A673 (cell line): ENCODE measurements around the gene PIGA. TPM values are rescaled to one million over a fixed set of nuclear protein-coding genes. Genes with fewer than 3 reads are reported as not detected.

Experiments
- BruUV-seq: library from RNA; stranded (reverse); fragments of 400-500 nt; replicated peaks from 2 replicates; lab custom pipeline; 2021; lab: Mats Ljungman, UMichigan
- CTCF ChIA-PET: fragments of 300-600 bp; sonication (Branson Sonifier 250); formaldehyde crosslinking; loops from one replicate; lab custom pipeline; 2022; ENCODE audit warnings: antibody characterized with exemption; lab: Charles Lee
- POLR2A ChIA-PET: fragments of 300-600 bp; sonication (Branson Sonifier 250); formaldehyde crosslinking; loops from one replicate; lab custom pipeline; 2022; ENCODE audit warnings: antibody characterized with exemption; ENCODE audit not compliant: low non-redundant PET; lab: Charles Lee
- DNase-seq: peaks from one replicate; pipeline ENCODE4 v3.0.0-alpha.2; 2015; ENCODE audit warnings: low spot score
- H3K27ac ChIP-seq: fragments of 200-600 bp; sonication (generic); 2 replicates; pipeline ENCODE4 v1.5.1; 2016; ENCODE audit warnings: mixed run types, low read depth, mild to moderate bottlenecking, mixed read lengths, antibody characterized with exemption, low read length; ENCODE audit not compliant: poor library complexity, severe bottlenecking
- H3K27me3 ChIP-seq: fragments of 200-600 bp; sonication (generic); replicated peaks from 2 replicates; pipeline ENCODE4 v1.6.1; 2017; ENCODE audit warnings: mixed run types, low read depth, mild to moderate bottlenecking, mixed read lengths, antibody characterized with exemption, low read length; ENCODE audit not compliant: insufficient read depth, poor library complexity
- H3K36me3 ChIP-seq: fragments of 200-600 bp; sonication (generic); 2 replicates; pipeline ENCODE4 v1.6.1; 2016; ENCODE audit warnings: mixed run types, mild to moderate bottlenecking, mixed read lengths, antibody characterized with exemption, low read length; ENCODE audit not compliant: insufficient read depth, poor library complexity, severe bottlenecking
- H3K4me1 ChIP-seq: fragments of 200-600 bp; sonication (generic); 2 replicates; pipeline ENCODE4 v1.6.1; 2017; ENCODE audit warnings: mixed run types, mild to moderate bottlenecking, mixed read lengths, antibody characterized with exemption, low read length; ENCODE audit not compliant: insufficient read depth, poor library complexity, severe bottlenecking
- H3K4me3 ChIP-seq: fragments of 200-600 bp; sonication (generic); 2 replicates; pipeline ENCODE4 v1.5.1; 2016; ENCODE audit warnings: low read depth, mixed run types, mild to moderate bottlenecking, mixed read lengths, low read length; ENCODE audit not compliant: poor library complexity, severe bottlenecking
- H3K9me3 ChIP-seq: fragments of 200-600 bp; sonication (generic); 2 replicates; pipeline ENCODE4 v1.6.1; 2016; ENCODE audit warnings: mixed run types, low read depth, mild to moderate bottlenecking, mixed read lengths, antibody characterized with exemption, low read length; ENCODE audit not compliant: poor library complexity, severe bottlenecking
- EZH2 ChIP-seq: fragments of 200-600 bp; sonication (generic); IDR thresholded peaks from 2 replicates; pipeline ENCODE4 v1.6.1; 2017; ENCODE audit warnings: borderline replicate concordance, low read depth, mild to moderate bottlenecking, mixed read lengths, antibody characterized with exemption, low read length; ENCODE audit not compliant: poor library complexity, severe bottlenecking
- intact Hi-C: fragments of 100-400 bp; cut with micrococcal nuclease; formaldehyde crosslinking; loops from one replicate; pipeline ENCODE4 v1.10.0; 2022; ENCODE audit not compliant: unreplicated experiment
- total RNA-seq: library from RNA; stranded (reverse); gene quantifications from 2 replicates; pipeline ENCODE4 v1.2.3, GENCODE V29; 2021
- TF ChIP-seq, protein P1 (sequence below): fragments of 300-800, 200-600 bp; sonication (generic); conservative IDR thresholded peaks from 2 replicates; pipeline ENCODE4 v1.5.1; 2017; ENCODE audit warnings: low read depth, mild to moderate bottlenecking, antibody characterized with exemption, low read length, moderate library complexity, mixed read lengths

PIGA gene
- total RNA-seq, 1 experiment from 2014 or later: 17.4 TPM

DNA sequence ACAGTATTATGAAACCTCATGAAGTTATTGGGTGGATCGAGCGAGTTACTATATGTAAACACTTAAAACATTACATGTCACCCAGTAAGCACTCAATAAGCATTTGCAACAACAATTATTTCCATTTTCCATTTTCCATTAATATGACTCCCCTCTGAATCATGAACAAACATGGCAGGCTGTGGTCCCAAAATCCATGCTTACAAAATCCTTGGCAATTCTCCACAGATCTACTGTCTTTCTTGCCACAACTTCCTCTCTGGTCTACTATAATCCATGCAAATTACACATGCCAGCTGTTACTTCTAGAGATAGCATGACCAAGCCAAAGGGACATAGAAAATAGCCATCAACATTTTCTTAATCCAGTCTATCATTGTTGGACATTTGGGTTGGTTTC lies 41.9 kb downstream of the PIGA start:
- POLR2A ChIA-PET: no interaction called here
- TF ChIP-seq, protein P1, sequence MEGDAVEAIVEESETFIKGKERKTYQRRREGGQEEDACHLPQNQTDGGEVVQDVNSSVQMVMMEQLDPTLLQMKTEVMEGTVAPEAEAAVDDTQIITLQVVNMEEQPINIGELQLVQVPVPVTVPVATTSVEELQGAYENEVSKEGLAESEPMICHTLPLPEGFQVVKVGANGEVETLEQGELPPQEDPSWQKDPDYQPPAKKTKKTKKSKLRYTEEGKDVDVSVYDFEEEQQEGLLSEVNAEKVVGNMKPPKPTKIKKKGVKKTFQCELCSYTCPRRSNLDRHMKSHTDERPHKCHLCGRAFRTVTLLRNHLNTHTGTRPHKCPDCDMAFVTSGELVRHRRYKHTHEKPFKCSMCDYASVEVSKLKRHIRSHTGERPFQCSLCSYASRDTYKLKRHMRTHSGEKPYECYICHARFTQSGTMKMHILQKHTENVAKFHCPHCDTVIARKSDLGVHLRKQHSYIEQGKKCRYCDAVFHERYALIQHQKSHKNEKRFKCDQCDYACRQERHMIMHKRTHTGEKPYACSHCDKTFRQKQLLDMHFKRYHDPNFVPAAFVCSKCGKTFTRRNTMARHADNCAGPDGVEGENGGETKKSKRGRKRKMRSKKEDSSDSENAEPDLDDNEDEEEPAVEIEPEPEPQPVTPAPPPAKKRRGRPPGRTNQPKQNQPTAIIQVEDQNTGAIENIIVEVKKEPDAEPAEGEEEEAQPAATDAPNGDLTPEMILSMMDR: no peak
- no peak for TF ChIP-seq EZH2
- Histone ChIP-seq H3K4me3 (no peak overlapping the region), H3K4me1 (peaks cover 4% of the 10 kb centered on the region), H3K36me3 (no peaks in the 10 kb centered on the region), H3K9me3 (no peaks in the 10 kb centered on the region), H3K27me3 (no peaks in the 10 kb centered on the region), H3K27ac (no peak overlapping the region)
- no peak for DNase-seq
- no TSS peak for BruUV-seq
- CTCF ChIA-PET: no interaction called here
- intact Hi-C loops: no loop called here

DNA sequence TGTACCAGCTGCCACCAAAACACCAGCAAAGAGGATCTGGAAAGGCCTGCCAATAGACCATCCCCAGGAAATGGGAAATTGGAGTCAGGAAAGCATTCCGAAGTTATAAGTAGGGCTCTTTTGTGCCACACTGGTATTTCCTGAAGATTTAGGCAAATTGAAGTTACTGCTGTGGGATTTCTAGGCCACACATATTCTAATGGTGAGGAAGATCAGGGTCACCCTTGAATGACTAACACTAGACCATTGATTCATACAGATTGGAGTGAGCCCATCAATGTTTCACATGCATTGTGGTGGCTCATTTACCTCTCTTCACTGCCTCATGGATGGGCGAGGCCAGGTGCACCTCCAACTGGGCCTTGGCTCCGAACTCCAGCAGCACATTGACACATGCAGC lies 42.5 kb downstream of the PIGA start:
- Histone ChIP-seq H3K9me3 (no peaks in the 10 kb centered on the region), H3K27ac (no peak overlapping the region), H3K4me1 (peaks cover 4% of the 10 kb centered on the region), H3K27me3 (no peaks in the 10 kb centered on the region), H3K36me3 (no peaks in the 10 kb centered on the region), H3K4me3 (no peak overlapping the region)
- TF ChIP-seq, protein P1: no peak
- DNase-seq: no peak
- ChIA-PET CTCF (no interaction called here), POLR2A (no interaction called here)
- BruUV-seq: no TSS peak
- intact Hi-C loops: no loop called here

DNA sequence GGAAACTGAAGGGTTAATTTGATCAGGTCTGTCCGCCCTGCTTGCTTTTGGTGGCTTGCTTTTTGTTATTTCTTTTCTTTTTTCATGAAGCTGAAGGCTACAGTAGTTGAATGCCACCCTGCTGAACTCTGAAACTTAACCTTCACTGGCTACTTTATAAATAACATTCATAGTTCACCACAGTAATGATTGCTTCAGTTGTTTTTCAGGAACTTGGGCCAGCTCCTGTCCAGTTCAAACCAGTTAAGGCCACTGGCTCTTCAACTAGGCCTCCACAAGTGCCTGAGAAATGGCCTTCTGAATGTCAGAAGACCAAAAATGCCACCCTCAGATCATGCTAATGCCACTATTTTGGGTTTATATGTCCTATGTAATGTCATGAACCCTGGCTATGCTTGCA lies 57.7 kb downstream of the PIGA start:
- TF ChIP-seq EZH2: no peak
- TF ChIP-seq, protein P1: no peak
- Histone ChIP-seq H3K36me3 (no peaks in the 10 kb centered on the region), H3K27ac (no peak overlapping the region), H3K27me3 (no peaks in the 10 kb centered on the region), H3K4me1 (no peaks in the 10 kb centered on the region), H3K9me3 (no peaks in the 10 kb centered on the region), H3K4me3 (no peak overlapping the region)
- intact Hi-C loops: no loop called here
- no TSS peak for BruUV-seq
- POLR2A ChIA-PET: no interaction called here
- CTCF ChIA-PET: no interaction called here
- DNase-seq: no peak
